ENCODE measurements around the gene TPTE.
"Not testable (repeated sequence)": the region's sequence is repeated elsewhere in the genome, so short reads cannot be mapped to it uniquely, and the experiment has no call there.

TPTE gene

DNA sequence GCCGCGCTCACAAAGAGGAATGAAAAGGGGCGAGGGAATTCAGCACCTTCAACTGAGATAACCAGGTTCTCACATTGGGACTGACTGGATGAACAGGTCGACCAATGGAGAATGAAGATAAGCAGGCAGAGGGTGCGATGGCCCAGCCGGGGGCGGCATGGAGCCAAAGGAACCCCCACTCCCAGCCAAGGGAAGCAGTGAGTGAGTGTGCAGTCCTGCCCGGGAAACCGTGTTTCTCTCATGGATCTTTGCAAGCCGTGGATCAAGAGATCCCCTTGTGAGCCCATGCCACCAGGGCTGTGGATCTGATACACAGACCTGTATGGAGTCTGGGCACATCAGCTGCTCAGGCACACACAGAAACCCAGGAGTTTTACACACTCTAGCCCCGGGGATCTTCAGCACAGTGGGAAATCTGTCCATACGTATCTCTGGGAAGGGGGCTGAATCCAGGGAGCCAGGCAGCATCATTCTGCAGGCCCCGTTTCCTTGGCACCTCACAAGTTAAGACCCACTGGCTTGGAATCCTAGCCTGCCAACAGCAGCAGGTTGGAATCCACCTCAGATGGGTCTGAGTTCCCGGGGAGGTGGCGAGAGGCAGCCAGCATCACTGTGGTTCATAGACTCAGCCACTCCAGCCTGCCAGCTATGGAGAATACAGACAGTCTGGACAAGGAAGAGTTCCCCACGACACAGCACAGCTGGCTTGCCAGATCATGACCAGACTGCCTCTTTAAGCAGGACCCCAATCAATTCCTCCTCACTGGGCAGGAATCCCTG, 53.3 kb downstream of the TPTE start:
- H3K4me3 Mint-ChIP-seq = not testable (repeated sequence)

DNA sequence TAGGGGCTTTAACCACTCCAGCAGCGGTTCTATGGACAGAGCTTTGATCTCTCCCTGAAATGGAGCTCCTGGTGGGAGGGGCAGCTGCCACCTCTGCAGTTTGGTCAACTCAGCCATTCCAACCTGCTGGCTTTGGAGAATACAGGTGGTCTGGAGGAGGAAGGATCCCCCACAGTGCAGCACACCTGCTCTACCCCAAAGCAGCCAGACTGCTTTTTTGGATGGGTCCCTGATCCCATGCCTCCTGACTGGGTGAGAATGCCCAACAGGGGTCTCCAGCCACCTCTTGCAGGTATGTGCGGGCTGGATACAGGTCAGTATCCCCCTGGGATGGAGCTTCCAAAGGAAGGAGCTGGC, 53.9 kb downstream of the TPTE start:
- Mint-ChIP-seq H3K9me3 (peaks cover 18 to 29% of the 10 kb centered on the region in 2 donors), H3K27ac (no peak overlapping the region), H3K4me1 (no peaks in the 10 kb centered on the region), H3K27me3 (no peaks in the 10 kb centered on the region), H3K4me3 (no peak overlapping the region)
- DNase-seq (no peak), ATAC-seq (no peak)

More for the DNA sequence above, 53.3 kb downstream of the TPTE start:
- H3K27ac Mint-ChIP-seq, H3K4me1 Mint-ChIP-seq, DNase-seq, H3K27me3 Mint-ChIP-seq, ATAC-seq: not testable (repeated sequence)
- peaks cover 19 to 31% of the 10 kb centered on the region in 2 donors for H3K9me3 Mint-ChIP-seq

DNA sequence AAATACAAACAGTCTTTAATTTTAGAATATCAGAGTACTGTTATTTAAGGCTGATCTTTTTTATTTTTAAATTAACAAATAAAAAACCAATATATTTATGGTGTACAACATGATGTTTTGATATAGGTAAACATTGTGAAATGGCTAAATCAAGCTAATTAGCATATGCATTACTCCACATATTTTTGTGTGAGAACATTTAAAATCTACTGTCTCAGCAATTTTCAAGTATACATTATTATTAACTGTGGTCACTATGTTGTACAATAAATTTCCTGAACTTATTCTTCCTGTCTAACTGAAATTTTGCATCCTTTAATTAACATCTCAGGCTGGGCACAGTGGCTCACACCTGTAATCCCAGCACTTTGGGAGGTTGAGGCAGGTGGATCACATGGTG, 57.5 kb downstream of the TPTE start:
- H3K4me1 Mint-ChIP-seq, DNase-seq, ATAC-seq, H3K27me3 Mint-ChIP-seq, H3K4me3 Mint-ChIP-seq, H3K27ac Mint-ChIP-seq: not testable (repeated sequence)
- H3K9me3 Mint-ChIP-seq = peaks cover 18 to 29% of the 10 kb centered on the region in 2 donors

DNA sequence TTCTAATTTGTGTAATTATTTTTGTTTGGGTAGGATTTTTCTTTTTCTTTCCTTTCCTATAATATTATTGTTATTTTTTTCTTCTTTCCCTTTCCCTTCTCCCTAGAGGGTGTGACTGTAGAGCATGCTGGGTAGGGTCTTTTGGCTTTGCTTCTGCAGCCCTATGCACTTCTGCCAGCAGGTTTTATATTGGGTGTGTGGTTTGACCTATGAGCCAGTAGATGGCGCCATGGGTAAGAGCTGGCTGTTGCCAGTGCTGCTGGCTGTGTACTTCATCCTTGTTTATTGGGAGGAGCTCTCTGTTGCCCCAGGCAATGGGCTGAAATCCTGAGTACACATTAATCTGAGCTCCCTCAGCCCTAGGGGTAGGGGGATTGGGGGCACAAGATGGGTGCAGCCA, 67.7 kb downstream of the TPTE start:
- not testable (repeated sequence) for H3K4me1 Mint-ChIP-seq, H3K27ac Mint-ChIP-seq, H3K27me3 Mint-ChIP-seq, DNase-seq, ATAC-seq, H3K4me3 Mint-ChIP-seq
- H3K9me3 Mint-ChIP-seq = peaks cover 4 to 11% of the 10 kb centered on the region in 2 donors

DNA sequence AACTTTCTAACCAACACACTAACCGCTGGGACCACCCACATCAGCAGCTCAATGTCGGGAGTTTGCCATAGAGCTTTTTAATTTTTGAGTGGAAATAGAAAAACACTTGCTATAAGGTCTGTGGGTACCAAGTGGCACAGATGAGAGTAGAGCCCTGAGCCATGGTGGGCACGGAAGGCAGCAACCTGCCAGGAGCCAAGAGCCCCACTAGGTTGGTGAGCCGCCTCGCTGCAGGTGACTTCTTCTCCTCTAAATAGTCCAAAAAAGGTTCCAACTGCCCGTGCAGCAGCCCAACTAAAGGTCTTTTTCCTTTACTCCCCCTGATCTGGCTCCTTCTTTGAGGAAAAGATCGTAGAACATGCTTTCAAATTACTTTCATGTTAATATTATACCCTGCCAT, 85.7 kb downstream of the TPTE start:
- H3K27ac Mint-ChIP-seq, H3K27me3 Mint-ChIP-seq, H3K4me3 Mint-ChIP-seq, ATAC-seq, H3K4me1 Mint-ChIP-seq, H3K9me3 Mint-ChIP-seq, DNase-seq: not testable (repeated sequence)

DNA sequence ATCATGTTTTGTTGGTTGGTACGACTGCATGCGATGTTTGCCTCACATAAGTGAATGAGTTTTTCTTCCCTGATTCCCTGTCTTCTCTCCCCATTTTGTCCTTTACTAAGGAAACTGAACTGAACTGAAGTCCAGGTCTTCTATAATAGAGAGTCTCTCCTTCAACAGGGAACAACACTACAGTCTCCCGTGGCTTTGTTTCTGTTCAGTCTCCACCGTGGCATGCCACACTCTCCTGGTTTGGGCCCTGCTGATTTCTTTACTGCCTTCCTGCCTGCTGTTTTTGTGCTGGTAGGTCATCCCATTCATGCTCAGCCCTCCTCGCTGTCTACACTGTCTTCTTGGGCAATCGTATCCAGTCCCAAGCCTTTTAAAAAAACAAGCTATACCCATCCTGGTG, 92.9 kb downstream of the TPTE start:
- not testable (repeated sequence) for H3K9me3 Mint-ChIP-seq, H3K4me3 Mint-ChIP-seq, DNase-seq, H3K27me3 Mint-ChIP-seq, H3K27ac Mint-ChIP-seq, H3K4me1 Mint-ChIP-seq, ATAC-seq

DNA sequence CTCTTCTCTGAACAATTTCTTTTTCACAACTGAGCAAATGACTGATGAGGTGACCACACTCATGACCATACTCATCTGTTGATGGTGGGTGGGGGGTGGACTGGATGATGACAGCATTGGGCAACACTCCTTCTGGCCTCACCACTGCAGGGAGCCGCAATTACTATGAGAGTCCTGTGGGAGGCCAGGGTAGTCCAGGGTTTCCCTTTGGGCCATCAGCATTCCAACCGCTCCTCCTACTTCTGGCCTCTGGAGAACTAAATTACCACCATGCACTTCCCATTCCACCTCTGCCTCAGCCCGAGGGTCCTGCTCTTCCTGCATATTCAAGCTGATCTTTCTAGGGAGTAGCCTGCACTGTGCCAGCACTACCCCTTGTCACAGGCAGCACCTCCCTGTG, 94.7 kb downstream of the TPTE start:
- not testable (repeated sequence) for H3K27me3 Mint-ChIP-seq, ATAC-seq, H3K4me3 Mint-ChIP-seq, H3K27ac Mint-ChIP-seq, H3K9me3 Mint-ChIP-seq, H3K4me1 Mint-ChIP-seq, DNase-seq

DNA sequence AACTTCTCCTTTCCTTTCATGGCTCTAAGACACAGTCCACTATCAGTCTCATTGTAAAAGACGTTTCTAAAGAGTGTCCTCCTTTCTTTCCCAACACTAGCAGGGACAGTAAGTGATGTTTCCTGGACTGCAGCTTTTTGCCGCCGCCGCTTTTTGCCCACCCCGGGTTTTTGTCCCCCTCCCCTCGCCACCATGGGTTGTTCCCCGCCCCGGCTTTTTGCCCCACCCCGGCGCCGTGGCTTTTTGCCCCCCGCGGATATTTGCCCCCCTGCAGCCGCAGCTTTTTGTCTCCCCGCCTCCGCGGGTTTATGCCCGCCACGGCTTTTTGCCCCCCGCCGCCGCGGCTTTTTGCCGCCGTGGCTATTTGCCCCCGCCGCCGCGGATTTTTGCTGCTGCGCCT, 95.2 kb downstream of the TPTE start:
- no peaks in the 10 kb centered on the region for H3K4me1 Mint-ChIP-seq
- DNase-seq (no peak), ATAC-seq (no peak)
- no peak overlapping the region for H3K4me3 Mint-ChIP-seq
- H3K9me3 Mint-ChIP-seq = peaks cover 0 to 8% of the 10 kb centered on the region in 2 donors
- no peak overlapping the region for H3K27ac Mint-ChIP-seq
- no peaks in the 10 kb centered on the region for H3K27me3 Mint-ChIP-seq

DNA sequence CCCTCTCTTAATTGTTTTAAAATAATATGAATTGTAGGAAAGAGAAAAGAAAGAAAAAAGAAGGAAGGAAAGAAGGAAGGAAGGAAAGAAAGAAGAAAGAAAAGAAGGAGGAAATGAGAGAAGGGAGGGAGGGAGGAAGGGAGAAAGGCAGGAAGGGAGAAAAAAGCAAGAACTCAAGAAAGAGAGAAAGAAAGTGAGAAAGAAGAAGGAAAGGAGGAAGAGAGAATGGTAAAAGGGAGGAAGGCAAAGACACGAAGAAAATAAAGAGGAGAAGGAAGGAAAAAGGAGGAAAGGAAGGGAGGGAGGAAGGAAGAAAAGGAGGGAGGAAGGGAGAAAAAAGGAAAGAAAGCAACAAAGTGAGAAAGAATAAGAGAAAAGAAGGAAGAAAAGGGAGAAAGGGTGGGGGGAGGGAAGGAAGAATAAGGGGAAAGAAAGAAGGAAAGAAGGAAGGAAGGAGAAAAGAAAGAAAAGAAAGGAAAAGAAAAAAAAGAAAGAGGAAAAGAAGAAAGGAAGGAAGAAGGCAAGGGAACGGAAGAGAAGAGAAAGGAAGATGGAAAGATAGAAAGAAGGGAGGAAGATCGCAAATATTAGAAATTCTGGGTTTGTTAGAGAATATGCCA, 95.9 kb downstream of the TPTE start:
- H3K4me1 Mint-ChIP-seq, H3K4me3 Mint-ChIP-seq, H3K27me3 Mint-ChIP-seq, H3K27ac Mint-ChIP-seq, ATAC-seq, H3K9me3 Mint-ChIP-seq, DNase-seq: not testable (repeated sequence)

DNA sequence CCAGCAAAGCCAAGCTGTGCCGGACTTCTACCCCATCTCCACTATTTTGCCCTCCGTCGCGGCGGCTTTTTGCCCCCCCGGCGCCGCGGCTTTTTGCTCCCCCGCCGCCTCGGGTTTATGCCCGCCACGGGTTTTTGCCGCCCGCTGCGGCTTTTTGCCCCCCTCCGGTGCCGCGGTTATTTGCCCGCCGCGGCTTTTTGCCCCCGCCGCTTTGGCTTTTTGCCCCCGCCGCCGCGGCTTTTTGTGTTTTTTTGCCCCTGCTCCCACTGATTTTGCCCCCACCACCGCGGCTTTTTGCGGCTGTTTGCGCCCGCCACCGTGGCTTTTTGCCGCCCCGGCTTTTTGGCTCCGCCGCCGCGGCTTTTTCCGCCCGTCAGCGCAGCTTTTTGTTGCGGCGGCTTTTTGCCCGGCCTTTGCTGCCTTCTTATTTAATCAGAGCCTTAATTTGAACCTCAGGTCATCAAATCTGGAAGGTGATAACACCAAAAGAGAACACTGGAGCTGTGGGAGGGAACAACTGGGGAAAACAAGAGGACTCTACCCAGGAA, 106.0 kb downstream of the TPTE start:
- Mint-ChIP-seq H3K27ac (no peak overlapping the region), H3K27me3 (no peaks in the 10 kb centered on the region), H3K4me1 (no peaks in the 10 kb centered on the region), H3K4me3 (no peak overlapping the region), H3K9me3 (no peaks in the 10 kb centered on the region)
- DNase-seq = no peak
- no peak for ATAC-seq

DNA sequence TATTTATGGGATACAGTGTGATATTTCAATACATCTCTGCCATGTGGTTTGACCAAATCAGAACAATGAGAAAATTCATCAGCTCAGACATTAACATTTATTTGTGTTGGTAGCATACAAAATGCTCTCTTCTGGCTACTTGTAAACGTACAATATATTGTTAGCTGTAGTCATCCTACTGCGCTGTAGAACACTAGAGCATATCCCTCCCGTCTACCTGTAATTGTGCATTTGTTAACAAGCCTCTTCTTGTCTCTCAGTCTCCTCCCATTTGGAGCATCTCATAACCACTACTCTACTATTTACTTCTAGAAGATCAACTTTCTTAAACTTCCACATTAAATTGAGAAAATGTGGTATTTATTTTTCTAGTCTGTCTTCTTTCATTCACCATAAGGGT, 107.9 kb downstream of the TPTE start:
- H3K27me3 Mint-ChIP-seq, ATAC-seq, H3K4me1 Mint-ChIP-seq, H3K9me3 Mint-ChIP-seq, H3K27ac Mint-ChIP-seq, H3K4me3 Mint-ChIP-seq, DNase-seq: not testable (repeated sequence)

DNA sequence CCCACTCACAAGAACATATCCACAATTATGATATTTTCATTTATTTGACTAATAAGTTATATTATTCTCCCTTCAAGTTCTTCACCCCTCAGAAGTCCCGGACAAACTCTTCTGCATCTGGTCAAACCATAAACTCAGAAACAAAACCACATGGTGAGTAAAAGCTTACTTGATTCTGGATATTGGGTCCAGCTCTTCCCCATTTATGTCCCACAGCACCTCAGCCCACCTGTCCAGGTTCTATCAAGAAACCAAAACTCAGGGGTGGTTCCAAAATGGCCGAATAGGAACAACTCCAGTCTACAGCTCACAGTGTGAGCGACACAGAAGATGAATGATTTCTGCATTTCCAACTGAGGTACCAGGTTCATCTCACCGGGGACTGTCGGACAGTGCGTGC, 109.4 kb downstream of the TPTE start:
- H3K4me1 Mint-ChIP-seq, DNase-seq, ATAC-seq: not testable (repeated sequence)

DNA sequence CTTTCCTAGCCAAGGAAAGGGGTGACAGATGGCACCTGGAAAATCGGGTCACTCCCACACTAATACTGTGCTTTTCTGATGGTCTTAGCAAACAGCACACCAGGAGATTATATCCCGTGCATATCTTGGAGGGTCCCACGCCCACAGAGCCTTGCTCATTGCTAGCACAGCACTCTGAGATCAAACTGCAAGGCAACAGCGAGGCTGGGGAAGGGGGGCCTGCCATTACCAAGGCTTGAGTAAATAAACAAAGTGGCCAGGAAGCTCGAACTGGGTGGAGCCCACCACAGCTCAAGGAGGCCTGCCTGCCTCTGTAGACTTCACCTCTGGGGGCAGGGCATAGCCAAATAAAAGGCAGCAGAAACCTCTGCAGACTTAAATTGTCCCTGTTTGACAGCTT, 109.9 kb downstream of the TPTE start:
- not testable (repeated sequence) for H3K4me3 Mint-ChIP-seq, H3K4me1 Mint-ChIP-seq, H3K9me3 Mint-ChIP-seq, H3K27ac Mint-ChIP-seq, ATAC-seq, H3K27me3 Mint-ChIP-seq, DNase-seq

More for the DNA sequence above, 109.4 kb downstream of the TPTE start:
- H3K27ac Mint-ChIP-seq, H3K4me3 Mint-ChIP-seq, H3K9me3 Mint-ChIP-seq, H3K27me3 Mint-ChIP-seq: not testable (repeated sequence)

DNA sequence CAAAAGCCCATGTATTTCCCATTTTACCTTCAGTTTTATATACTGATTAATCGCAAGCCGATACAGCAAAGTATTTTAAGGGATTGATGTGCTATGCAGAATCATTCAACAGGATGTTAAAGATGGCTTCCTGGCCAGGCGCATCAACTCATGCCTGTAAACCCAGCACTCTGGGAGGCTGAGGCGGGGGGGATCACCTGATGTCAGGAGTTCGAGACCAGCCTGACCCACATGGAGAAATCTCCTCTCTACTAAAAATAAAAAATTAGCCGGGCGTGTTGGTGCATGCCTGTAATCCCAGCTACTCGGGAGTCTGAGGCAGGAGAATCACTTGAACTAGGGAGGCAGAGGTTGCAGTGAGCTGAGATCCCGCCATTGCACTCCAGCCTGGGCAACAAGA, 116.8 kb downstream of the TPTE start:
- DNase-seq, H3K27ac Mint-ChIP-seq, H3K9me3 Mint-ChIP-seq, H3K27me3 Mint-ChIP-seq, ATAC-seq, H3K4me1 Mint-ChIP-seq, H3K4me3 Mint-ChIP-seq: not testable (repeated sequence)

DNA sequence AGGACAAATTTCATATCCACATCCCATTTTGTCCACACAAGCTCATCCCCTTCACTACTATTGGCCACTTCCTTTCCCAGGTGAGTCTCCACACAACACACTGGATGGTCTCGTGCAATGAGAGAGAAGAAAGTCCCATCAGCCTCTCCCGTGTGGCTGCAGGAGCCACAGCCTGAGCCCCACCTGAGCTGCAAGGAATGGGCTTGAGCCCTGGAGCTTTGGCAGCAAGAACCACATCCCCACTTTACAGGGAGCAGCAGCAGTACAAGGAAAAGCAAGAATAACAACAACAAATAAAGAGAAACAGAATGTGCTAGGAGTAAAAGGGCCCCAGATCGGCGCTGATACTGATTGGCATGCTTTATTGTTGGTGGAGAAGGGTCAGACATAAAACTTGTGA, 117.7 kb downstream of the TPTE start:
- ATAC-seq (no peak), DNase-seq (no peak)
- H3K4me3 Mint-ChIP-seq = no peak overlapping the region
- H3K27me3 Mint-ChIP-seq = no peaks in the 10 kb centered on the region
- H3K27ac Mint-ChIP-seq = no peak overlapping the region
- H3K9me3 Mint-ChIP-seq = no peaks in the 10 kb centered on the region
- H3K4me1 Mint-ChIP-seq = no peaks in the 10 kb centered on the region

DNA sequence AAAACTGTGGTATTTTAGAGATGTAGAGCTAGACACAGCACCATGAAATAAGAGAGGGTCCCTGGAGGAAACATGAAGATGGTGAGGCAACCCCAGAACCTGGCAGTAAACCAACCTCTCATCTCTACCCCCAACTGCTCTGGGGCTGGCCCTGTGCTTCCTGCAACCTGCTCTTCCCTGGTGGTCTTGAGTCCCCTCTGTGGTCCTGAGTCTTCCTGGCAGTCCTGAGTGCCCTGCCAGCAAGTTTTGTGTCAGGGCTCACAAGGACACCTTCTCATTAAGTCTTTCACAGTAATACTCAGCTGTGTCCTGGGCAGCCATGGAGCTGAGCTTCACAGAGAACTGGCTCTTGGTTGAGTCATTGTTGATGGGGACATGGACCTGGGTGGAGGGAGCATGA, 118.4 kb downstream of the TPTE start:
- not testable (repeated sequence) for H3K4me1 Mint-ChIP-seq, ATAC-seq, DNase-seq, H3K27ac Mint-ChIP-seq, H3K27me3 Mint-ChIP-seq, H3K4me3 Mint-ChIP-seq, H3K9me3 Mint-ChIP-seq

All from stimulated activated naive CD8-positive, alpha-beta T cell treated with anti-CD3 and anti-CD28 coated beads, Interleukin-15, amount 100 ng/mL, for 72 hours (primary cell).